HG02678 (cell line): ENCODE results near the gene HBS1L.

Experiments used
- ATAC-seq: cut with Tn5 transposase; IDR thresholded peaks from one replicate; pipeline ENCODE4 v1.9.1; 2021; ENCODE audit warnings: mild to moderate bottlenecking, moderate library complexity; ENCODE audit not compliant: unreplicated experiment

Gene HBS1L

DNA sequence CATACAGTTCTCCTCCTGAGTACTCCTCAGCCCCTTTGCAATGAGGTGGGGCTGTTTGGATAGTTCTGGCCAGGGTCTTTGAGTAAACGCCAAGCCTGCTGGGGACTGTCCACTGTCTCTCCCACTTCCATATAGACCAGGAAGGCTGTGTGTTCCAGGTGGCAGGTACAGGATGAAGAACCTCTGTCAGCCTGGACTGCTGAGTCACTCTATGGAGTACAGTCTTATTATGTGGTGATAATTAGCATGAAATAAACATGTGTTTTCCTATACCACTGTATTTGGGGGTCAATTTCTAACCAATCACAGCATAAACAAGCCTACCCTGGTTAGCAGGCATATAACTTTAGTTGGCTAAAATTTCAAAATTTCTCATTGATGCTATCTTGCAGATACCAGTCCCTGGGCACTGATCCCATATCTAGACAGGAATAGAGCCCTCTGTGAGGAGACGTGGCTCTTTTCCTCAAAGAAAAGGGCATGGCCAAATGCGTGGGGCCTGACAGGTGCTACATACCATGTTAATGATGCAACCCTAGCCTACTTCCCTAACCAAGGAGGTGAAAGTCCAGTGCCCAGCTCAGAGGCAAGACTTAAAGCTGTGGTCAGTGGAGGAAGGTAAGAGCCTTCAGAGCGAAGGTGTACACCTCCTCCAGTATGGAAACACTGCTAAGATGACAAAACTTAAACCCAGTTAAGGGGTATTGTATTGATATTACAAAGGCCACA lies 100.2 kb downstream of the HBS1L start:
- no peak for ATAC-seq

DNA sequence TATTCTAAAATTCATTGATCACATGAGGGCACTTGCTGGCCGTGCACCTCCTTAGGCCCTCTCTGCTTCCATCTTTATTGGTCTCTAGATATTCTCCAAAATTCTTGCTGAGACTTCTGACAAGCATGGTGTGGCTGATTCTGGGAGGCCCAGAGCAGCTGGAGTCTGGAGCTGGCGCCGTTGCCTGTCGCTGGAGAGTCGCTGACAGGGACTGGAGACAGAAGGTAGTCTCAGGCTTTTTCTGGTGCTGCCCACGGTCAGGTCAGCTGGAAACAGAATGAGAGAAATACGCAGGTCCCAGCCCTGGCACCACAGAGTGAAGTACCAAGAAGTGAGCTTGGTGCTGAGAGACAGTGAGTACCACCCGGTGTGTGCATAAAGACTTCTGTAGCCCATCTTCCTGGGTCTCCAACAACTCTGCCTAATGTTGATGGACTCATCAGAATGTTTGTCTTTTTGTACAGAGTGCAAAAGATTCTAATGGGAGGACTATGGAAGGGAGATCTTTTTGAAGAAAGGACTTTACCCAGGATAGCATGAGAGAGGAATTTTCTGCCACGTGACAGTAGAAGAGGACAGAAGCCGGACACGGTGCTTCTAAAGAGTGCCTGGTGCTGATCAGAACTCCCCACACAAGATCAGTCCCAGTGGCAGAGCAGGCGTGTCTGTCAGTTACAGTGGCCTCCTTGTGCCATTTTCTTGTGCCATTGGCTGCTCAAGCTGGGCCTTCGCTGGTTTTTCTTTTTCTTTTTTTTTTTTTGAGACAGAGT lies 102.9 kb downstream of the HBS1L start:
- ATAC-seq: no peak

DNA sequence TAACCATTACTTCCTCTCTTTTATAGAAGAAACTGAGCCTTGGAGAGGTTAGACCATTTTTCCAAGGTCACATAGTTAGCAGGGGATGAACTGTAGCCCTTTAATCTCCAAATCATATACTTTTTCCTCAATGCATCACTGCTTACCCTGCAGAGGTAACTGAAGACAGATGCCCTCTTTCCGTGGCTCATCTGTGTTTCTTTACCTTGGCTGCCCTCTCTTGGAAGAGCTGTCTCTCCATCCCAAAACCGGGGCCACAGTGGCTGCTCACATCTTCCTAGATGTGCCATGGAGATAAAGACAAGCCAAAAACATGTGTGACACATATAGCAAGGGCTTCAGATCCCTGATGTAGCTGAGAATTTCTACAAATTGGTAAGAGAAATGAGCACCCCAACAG lies 104.1 kb downstream of the HBS1L start:
- no peak for ATAC-seq

DNA sequence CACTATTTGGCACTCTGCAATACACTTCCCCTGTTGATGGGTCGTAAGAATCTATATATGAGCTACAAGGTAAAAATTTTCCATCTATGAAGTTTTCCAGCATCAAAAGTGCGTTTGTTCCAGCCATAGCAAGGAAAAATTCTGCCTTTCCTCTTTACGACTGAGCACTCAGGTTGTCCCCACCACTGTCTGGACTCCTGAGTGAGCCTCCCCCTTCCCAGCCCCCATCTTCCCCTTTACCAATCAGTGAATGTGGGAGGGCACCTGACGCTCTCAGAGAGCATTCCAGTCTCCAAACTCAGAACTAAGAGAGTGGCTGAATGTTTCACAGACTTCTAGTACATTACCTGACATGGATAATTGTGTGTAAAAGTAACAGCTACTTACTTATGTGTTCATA lies 104.7 kb downstream of the HBS1L start, which contains the start of gene ALDH8A1:
Gene ALDH8A1 (minus strand): TSS at position 175 of the 400 bp plus-strand sequence. CDS start 48 bp downstream, at position 127.
- no peak for ATAC-seq

DNA sequence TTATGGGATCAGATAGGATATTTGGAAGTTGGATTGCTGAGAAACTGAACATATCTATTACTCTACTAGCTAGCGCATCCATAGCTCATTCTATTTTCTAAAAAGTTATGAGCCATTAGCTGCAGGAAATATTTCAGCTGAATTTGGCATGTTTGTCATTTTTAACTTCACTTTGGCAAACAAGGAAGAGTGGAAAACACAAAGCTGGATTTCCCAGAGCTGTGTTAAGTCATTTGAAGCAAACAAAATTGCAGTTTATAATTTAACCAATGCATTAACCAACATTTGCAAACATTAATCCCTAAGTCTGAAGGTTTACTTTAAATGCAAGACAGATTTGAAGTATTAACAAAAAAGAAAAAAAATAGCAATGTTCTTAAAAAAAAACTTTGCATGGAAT lies 105.9 kb downstream of the HBS1L start:
- no peak for ATAC-seq

DNA sequence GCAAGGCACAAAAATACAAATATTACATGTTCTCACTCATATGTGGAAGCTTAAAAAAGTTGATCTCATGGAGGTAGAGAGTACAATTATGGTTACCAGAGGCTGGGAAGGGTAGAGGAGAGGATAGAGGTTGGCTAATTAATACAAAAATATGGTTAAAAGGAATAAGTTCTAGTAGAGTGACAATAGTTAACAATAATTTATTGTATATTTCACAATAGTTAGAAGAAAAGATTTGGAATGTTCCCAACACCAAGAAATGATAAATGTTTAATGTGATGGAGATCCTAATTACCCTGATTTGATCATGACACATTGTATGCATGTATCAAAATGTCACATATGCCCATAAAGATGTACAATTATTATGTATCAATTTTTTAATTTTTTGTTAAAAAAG lies 106.5 kb downstream of the HBS1L start:
- ATAC-seq: no peak

DNA sequence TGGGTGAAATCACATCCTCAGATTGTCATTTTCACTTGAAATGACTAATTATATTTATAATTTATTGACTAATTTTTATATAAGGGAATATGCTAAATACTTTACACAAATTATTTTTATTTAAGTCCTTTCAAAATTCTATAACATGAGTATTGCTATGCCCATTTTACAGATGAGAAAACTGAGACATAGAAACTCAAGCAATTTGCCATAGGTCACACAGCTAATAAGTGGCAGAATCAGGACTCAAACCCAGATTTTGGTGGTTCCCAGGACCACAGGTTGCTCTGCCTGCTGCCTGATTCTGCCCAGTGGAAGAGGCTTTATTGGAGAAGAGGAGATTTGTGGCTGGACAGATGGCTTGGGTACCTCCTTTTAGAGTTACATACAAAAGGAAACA lies 109.6 kb downstream of the HBS1L start:
- no peak for ATAC-seq

DNA sequence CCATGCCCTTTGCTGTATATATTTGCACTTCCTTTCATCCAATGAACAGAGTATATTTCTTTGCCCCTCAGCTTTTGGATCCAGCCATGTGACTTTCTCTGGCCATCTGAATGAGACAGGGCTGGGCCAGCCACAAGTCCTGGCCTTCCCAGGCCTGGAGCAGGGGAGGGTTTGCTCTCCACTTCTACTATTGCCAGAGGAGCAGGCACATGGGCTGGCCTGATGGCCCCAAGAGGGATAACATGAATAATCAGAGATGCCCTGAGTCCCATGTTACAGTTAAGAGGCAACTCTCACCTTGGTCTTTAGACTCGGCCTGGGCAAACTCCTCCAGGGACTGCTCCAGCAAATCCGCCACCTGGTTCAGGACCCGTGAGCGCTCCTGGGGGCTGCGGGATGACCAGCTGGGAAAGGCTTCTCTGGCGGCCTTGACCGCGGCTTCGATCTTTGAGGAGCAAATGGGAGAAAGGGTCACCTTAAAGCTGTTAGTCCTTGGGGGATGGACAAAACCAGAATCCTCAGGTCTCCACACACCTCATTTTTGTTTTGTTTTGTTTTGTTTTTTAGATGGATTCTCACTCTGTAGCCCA lies 111.0 kb downstream of the HBS1L start:
- ATAC-seq: no peak

DNA sequence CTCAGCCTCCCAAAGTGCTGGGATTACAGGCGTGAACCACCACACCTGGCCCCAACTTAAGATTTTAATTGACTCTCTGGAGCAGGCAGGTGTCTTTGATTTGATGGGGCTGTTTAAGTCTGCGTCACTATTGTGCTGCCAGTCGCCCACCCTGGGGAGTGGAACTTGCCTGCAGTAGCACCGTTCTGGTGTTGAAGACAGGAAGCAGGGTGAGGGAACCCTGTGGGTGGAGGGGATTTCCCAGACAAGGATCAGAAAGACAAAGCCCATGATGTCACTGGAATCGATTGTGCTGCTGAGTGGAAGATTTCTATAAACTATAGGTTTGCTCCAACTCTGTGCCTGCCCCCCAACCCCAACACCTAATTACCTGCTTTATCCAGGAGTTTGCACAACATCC lies 115.7 kb downstream of the HBS1L start:
- peak; percentile 88 for ATAC-seq

DNA sequence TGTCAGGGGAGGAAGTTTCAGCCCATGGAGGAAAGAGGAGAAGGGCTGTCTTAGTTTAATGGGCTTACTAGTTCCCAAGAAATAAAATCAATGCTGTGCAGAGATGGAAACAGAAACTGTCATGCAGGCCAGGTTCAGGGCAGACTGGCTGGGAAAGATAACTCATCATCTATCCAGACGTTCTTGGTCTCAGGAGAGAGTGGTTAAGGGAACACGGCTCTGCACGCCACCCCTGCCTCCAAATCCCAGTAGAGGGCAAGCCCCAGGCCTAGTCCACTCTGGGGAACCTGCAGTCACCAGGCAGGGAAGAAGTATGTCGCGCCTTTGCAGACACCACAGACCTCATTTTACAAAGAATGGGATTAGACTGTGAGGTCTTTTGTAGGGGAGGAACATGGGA lies 117.2 kb downstream of the HBS1L start:
- no peak for ATAC-seq

DNA sequence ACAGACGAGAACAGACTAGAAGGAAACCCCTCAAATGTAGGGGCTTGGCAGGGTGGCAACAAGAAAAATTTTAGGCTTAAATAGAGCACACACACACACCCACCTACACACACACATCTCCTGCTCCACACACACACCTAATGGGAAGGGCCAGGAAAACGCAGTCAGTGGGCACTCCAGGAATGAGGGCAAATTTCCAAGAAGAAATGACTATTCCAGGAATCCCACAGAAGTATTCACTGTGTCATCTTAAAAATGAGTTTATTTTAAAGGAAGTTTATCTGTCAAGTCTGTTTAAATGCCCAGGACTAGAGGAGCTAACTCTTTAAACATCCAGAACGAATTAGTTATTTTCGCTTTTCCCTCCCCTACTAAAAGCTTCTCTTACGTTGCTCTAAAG lies 117.7 kb downstream of the HBS1L start:
- ATAC-seq: no peak

DNA sequence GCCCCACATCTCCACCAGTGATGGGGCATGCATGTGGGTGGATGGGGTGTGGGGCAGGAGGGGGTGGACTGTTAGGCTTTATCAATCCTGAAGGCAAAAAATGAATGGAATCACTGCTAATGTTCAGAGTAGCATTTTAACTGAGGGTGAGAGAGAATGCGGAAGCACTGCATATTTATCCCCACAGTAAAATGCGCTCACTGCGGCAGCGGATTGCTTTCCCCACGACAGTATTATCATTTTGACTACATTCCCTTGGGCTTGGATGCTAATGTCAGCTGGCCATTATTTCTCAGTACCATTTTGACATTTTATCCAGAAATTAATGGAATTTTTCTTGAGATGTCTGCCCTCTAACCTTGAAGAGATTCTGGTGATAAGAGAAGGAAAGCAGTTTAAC lies 118.1 kb downstream of the HBS1L start:
- ATAC-seq: no peak

DNA sequence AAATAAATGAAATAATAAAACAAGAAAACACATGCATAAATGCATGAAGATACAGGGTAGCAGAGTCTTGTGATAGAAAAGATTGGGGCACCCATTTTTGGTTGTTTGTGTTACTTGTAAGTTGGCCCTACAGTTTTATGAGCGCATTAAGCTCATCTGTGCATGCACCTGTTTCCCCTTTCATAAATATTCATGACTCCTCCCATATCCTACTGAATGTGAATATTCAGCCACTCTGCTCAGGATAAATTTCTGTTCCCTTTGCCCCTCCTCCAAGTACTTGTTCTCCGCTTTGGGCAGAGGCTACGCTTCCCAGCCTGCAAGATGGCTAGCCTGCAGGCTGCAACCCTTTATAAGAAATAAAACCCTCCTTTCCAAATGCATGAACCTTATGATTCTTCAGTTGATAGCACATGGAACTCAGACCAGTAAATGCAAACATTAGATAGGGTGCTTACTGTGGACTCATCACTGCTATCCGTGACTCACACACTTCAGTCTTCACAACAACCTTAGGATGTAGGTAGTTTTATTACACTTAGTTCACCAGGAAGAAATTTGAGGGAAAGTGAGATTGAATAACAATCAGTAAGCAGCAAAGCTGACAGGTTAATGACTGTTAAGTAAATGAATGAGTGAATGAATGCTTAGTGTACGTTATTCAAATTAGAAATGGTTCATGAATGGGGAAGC lies 119.7 kb downstream of the HBS1L start:
- ATAC-seq: no peak

DNA sequence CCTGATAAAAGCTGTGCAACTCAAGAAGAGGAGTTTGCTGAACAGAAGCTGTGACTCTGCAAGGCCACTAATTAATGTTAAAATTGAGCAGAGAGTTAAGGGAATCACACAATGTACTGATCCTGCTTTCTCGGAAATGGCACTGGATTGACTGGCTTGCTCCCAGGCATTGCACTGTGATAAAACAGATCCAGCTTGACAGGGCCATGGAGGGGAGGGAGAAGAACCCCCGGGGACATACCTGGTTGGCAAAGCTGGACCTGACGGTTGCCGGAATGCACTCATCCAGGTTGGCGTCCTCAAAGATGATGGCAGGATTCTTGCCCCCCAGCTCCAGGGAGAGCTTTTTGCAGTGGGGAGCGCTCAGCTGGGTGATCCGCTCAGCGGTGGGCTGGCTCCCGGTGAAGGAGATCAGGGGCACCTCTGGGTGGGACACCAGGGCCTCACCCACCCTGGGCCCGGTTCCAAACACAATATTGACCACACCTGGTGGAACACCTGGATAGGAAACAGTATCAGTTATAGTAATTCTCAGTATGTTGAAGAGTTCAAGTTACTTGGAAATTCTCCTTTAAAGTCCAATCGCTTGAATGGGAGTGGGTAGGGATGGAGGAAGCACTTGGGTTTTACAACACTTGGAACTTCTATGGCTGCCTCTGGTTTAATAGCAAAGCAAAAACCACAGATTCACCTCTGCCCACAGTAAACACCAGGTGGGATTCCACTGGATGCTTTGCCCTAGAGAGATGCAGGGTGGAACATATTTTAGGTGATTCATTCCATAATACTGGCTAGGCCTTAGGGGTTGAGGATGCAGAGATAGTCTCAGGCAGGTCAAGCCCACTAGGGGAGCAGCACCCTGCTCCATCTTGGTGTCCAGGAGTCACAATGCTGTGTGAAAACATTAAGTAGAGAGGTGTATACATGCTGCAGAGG lies 121.8 kb downstream of the HBS1L start:
- no peak for ATAC-seq

DNA sequence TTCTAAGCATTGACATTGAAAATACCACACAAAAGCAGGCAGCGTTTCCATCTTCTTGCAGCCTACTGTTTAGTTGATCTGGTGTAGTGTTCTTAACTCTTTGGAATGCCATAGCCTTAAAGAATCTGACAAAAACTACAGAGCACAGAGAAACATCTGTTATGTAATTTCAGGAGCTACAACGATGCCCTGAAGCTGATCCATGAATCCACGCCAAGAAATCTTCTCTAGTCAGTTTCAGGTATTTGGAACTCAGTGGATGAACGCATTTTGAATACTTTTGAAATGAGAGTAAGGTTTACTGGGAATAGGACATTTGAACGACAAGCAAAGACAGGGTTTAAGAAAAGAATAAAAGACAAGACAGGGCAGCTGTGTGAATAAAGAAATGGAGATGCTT lies 122.5 kb downstream of the HBS1L start:
- no peak for ATAC-seq

DNA sequence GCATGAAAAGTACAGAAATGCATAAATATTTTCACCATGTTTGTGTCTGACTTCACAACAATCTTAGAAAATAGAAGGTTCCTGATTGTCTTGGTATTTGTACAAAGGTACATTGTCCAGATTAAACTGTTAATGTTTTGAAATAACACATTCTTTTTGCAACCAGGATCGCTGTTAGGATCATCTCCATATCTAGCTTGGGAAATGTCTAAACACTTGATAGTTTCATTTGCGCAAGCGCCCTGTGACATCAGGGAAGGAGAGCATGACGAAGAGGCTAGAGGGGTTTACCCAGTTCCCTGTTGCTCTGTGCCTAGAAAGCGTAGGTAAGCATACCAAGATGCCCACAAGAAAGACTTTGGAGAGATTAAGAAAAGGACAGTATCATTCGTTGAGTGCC lies 124.2 kb downstream of the HBS1L start:
- no peak for ATAC-seq

DNA sequence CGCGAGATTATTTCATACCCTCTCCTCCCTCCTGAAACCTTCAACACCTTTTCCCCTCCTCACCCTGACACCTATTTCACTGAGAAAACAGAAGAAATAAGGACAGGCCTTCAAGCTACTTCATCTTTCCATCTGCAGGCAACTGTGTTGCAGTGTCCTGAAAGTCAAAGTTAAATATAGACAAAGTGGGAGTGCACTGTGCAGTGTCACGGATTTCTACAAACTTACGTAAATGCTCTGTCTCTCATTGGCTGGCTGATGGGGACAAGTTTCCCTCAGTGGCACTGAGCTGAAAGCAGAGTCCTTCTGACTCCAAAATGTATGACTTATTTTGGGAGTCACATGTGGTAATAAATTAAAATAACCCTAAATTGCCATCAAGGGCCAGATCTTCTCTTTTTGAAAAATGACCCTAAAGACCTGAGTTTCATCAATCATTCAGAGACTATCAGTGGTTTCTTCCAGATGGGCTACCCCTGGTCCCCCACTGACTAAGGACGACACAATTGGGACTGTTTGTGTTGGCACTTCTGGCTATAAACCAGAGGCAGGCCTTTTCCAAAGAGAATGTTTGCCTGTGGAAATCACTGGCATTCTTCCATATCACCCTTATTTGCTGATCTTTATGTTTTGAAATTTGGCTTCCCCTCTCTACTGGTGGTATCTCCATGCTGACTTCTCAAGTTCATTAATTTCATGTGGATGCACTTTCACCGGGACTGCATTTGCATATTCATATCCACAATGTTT lies 126.3 kb downstream of the HBS1L start:
- no peak for ATAC-seq

DNA sequence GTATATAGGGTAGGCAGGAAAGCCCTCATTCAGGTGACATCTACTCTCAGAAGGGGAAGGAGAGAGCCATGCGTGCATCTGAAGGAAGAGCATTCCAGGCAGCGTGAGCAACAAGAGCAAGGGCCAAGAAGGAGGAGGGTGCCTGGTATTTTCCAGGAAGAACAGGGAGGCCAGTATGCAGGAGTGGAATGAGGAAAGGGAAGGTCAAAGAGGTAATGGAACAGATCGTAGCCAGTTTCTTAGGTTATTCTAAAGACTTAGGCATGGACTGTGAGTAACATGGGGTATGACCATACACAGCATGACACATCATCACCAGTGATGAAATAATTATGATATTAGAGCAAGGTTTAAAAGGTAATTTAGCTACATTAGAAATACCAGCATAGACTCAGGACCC lies 128.8 kb downstream of the HBS1L start:
- ATAC-seq: no peak

DNA sequence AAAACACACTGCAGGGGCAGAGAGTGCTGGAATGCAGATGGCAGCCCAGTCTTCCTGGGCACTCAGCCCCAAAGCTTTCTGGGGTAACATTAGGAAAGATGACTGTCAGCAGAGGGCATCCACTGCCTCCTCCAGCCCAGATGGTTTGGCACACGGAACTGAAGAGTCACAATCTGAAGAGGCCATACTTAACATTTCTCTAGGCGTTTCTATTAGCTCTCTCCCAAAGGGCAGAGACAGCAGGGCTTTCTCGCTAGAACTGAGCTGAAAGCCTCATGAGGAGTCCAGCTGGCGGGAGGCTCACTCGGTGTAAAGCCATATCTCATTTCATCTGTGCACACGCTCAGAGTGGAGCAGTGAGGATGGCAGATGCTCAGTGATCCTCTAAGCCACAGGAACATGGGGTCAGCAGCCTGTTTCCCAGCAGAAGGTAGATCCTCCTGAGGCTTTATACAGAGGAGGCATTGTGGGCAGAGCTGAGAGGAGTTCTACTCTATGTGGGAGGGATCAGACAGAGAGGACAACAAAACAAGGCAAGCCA lies 132.8 kb downstream of the HBS1L start:
- no peak for ATAC-seq
